Daoy (cell line): ENCODE measurements around the gene NWD2. TPM values are rescaled to one million over a fixed set of nuclear protein-coding genes. Genes with fewer than 3 reads are reported as not detected.
A peak's percentile ranks its signal among the peaks of the same experiment; 100 is the strongest.
"Not testable (repeated sequence)": the region's sequence is repeated elsewhere in the genome, so short reads cannot be mapped to it uniquely, and the experiment has no call there.

Source experiments
- DNase-seq: peaks from one replicate; pipeline ENCODE4 v3.0.0-alpha.2; 2015; ENCODE audit warnings: low read depth
- total RNA-seq: library from RNA; depleted of rRNA; stranded (reverse); fragments of >200 nt; shearing (Covaris generic); gene quantifications from 2 replicates; pipeline ENCODE4 v1.2.3, GENCODE V29; 2014

Gene NWD2
- total RNA-seq, 1 experiment from 2014 or later: not detected

DNA sequence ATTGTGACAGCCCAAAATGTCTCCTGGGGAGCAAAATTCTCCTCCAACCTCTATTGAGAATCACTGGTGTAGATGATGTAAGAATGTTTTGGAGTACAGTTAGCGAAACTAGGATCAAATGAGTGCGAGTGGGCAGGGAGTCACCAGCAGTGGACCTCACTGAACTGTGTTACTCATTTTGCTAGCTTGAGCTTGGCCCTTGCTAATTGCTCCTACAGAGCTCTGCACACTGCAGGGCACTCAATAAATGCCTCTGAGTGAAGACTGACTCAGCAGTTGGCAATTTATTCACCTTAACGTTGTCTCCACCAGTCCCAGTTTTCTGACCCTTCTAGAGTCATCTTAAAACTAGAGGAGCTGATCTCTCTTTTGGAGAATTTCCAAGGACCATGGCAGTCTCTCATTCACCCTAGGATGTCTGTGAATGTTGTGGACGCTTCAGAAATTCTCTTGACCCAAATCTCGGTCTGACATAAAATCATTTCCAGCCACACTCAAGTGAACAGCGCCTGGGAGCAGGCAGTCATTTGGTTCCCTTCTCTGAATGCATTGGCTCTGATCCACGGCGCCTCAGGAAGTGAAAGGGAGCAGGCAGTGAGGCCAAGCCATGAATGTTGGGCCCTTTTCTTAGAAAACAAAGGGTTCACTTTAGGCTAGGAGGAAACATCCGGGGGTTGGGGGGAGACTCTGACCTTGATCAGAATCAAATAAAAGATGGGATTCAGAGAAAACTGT, 148.1 kb downstream of the NWD2 start:
- peak; percentile 50 for DNase-seq

DNA sequence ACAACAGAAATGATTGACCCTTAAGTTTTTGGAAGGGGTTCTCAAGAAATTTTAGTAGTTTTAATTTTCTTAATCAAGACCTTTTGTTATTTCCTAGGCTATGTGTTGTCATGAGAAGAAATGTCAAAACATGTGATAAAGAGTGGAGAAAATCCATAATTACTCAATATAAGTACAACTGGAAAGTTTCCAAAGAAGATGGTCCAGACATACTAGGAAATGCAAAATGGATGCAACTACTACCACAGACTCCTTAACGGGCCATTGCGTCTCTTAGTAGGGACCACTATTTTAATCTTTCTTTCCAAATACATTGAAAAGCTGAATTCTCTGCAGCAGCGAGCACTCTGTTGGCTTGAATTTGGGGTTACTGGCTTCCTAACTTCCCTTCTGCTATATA, 148.8 kb downstream of the NWD2 start:
- DNase-seq: no peak

DNA sequence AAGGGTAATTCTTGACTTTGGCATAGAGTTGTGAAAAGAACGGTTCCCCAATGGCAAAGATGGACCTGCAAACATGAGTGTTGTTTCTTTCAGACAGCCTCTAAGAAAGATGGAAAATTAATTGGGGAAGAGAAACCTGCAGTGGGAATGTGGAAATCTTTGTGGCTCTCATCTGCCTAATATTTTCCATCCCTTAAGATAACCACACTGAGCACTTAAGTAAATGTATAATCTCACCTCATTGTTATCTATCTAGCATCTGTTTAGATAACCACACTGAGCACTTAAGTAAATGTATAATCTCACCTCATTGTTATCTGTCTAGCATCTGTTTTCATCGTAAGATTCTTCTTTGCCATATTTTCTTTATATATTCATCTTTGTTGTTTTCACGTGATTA, 149.3 kb downstream of the NWD2 start:
- no peak for DNase-seq

DNA sequence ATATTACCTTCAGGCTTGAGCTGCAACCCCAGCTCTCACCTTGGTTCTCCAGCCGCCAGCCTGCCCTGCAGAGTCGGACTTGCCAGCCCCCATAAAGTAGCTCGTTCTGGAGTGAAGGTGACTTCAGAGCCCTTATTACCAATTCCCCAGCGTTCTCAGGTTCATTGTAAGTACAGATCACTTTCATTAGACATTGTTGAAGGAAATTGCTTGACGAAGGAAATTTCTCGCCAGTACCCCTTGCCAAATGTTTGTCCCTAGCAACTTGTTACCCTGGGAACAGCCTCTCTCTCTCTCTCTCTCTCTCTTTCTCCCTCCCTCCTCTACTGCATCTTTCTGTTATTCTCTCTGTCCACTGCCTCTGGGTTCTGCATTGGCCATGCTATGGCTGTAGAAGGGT, 153.0 kb downstream of the NWD2 start:
- DNase-seq: no peak

- DNase-seq: no peak
Observed at GRCh38 chr4:37400241-37400881, 155.8 kb downstream of the NWD2 start.

DNA sequence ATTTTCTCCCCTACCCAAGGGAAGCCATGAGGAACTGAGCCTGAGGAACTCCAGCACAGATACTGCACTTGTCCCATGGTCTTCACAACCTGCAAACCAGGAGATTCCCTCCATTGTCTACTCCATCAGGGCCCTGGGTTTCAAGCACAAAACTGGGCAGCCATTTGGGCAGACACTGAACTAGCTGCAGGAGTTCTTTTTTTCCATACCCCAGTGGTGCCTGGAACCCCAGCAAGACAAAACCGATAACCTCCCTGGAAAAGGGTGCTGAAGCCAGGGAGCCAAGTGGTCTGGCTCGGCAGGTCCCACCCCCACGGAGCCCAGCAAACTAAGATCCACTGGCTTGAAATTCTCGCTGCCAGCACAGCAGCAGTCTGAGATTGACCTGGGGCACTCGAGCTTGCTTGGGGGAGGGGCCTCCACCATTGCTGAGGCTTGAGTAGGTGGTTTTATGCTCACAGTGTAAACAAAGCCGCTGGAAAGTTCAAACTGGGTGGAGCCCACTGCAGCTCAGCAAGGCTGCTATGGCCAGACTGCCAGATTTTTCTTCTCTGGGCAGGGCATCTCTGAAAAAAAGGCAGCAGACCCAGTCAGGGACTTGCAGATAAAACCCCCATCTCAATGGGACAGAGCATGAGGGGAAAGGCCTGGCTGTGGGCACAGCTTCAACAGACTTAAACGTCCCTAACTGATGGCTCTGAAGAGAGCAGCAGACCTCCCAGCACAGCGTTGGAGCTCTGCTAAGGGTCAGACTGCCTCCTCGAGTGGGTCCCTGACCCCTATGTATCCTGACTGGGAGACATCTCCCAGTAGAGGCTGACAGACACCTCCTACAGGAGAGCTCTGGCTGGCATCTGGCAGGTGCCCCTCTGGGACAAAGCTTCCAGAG, 163.6 kb downstream of the NWD2 start:
- peak; percentile 19 for DNase-seq

DNA sequence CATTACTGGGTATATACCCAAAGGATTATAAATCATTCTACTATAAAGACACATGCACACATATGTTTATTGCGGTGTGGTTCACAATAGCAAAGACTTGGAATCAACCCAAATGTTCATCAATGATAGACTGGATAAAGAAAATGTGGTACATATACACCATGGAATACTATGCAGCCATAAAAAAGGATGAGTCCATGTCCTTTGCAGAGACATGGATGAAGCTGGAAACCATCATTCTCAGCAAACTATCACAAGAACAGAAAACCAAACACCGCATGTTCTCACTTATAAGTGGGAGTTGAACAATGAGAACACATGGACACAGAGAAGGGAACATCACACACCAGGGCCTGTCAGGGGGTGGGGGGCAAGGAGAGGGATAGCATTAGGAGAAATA, 169.1 kb downstream of the NWD2 start:
- not testable (repeated sequence) for DNase-seq

- DNase-seq: no peak
Observed at GRCh38 chr4:37415845-37416369, 171.4 kb downstream of the NWD2 start.

DNA sequence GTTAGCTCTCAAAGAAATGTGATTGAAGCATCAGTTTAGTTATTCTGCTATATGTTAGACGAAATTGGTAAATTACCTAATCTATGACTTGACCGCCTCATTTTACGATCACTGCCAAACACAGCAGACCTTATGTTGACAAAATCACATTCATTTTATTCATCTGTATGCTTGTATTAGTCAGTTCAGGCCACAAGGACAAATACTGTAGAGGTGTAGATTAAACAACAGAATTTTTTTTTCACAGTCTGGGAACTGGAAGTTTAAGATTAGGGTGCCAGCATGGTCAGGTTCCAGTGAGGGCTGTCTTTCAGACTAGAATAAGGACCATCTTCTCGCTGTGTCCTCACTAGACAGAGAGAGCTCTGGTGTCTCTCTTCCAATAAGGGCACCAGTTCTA, 177.1 kb downstream of the NWD2 start:
- no peak for DNase-seq

- DNase-seq: no peak
Observed at GRCh38 chr4:37422102-37422501, 177.6 kb downstream of the NWD2 start.

DNA sequence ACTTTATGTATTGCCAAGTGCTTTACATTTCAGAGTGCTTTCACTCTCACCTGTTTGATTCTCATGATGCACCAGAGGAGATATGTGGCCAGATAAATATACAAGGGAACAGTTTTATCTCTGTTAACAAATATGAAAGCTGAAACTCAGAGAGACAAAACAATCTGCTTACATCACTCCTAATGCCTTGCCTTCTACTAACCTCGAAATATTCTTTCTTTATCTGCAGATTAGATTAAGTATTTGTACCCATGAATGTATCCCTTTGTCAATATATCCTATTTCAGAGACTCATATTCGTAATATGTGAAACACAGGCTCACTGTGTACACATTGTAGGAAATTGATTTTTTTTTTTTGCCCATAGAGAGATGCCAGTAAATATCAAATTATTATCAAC, 178.1 kb downstream of the NWD2 start:
- DNase-seq: no peak

- DNase-seq: no peak
Observed at GRCh38 chr4:37423310-37423709, 178.8 kb downstream of the NWD2 start.

DNA sequence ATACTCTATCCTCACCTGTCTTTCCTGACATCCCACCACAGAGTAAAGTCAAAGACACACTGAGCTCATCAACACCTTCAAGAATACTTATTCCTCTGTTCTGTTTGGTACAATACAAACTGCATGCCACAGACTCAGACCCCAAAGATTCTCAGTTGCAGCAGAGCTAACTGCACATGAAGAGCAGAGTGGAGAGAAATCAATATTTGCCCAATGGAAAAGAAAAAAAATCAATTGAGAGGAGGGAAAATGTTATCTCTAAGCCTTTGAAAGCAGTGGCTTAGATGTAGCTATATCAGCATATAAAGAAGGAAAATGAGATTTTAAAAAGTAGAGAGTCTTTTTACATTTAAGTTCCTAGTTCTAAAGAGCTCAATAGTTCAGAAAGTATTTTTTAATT, 180.2 kb downstream of the NWD2 start:
- no peak for DNase-seq

GRCh38 chr4:37425857-37426256, 181.3 kb downstream of the NWD2 start:
- no peak for DNase-seq

DNA sequence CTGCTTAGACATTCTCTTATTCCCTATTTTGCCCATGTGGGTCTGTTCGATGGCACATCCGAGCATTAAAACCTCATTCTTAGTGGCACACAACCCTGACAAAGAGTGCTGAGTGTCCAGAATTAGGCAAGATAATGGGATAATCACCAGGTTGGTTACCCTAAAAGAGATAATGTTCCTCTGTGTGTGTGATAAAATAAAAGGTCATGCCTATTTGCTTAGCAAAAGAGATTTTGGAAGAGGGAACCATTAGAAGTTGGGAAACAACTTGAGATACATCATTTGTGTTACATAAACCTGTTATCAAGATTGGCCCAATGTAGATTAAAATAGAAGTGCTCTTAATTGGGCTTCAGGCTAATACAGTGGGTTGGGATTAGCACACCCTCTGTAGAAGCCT, 182.7 kb downstream of the NWD2 start:
- DNase-seq: no peak

DNA sequence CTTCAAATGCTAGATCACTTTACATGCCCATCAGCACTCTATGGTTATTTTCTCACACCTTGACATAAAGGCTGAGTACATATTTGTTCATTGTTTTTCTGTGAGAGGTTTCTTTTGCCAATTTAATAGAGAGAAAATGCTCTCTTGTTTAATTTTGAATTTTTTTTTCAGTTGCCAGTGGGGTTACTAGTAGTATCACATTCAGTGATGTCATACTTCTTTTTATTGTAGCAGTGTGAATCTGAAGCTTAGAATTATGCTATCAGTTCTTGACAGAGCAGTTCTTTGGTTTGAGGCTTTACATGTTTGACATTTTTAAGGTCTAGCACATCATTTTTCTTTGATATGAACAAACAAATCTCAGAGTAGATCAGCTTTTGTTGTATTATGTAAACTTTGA, 185.4 kb downstream of the NWD2 start:
- DNase-seq: no peak

- no peak for DNase-seq
Observed at GRCh38 chr4:37430718-37431416, 186.3 kb downstream of the NWD2 start.

DNA sequence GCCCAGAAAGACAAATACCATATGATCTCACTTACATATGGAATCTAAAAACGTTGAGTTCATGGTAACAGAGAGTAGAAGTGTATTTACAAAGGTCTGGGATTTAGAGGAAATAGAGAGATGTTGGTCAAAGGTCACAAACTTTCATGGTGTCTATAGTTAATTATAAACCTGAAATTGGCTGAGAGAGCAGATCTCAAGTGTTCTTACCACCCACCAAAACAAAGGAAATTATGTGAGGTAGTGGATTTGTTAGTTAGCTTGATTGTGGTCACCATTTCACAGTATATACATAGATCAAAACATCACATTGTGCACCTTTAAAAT, 186.8 kb downstream of the NWD2 start:
- DNase-seq: no peak

- DNase-seq: no peak
Observed at GRCh38 chr4:37434469-37434868, 189.9 kb downstream of the NWD2 start.

- no peak for DNase-seq
Observed at GRCh38 chr4:37436546-37436945, 192.0 kb downstream of the NWD2 start.

GRCh38 chr4:37437163-37437562, 192.6 kb downstream of the NWD2 start:
- DNase-seq: no peak
